OCI-LY1 (cell line): ENCODE results near the gene NATD1.
A peak's percentile ranks its signal among the peaks of the same experiment; 100 is the strongest.

Experiments
- H2AFZ ChIP-seq: fragments of 200-600 bp; sonication (generic), shearing (Covaris generic); 2 replicates; pipeline ENCODE4 v1.6.0; 2014; ENCODE audit warnings: antibody characterized with exemption, mild to moderate bottlenecking, low read length
- H3F3A ChIP-seq: fragments of 200-600 bp; sonication (generic), shearing (Covaris generic); 2 replicates; pipeline ENCODE4 v1.6.0; 2014; ENCODE audit warnings: mild to moderate bottlenecking, antibody characterized with exemption, low read length, moderate library complexity; ENCODE audit not compliant: insufficient read depth
- H3K27ac ChIP-seq: fragments of 200-600 bp; sonication (generic); 2 replicates; pipeline ENCODE4 v1.5.1; 2014; ENCODE audit warnings: low read length, mixed run types, mild to moderate bottlenecking, low read depth; ENCODE audit not compliant: poor library complexity, severe bottlenecking
- H3K27me3 ChIP-seq: fragments of 200-600 bp; sonication (generic); 2 replicates; pipeline ENCODE4 v1.6.0; 2014; ENCODE audit warnings: antibody characterized with exemption, mild to moderate bottlenecking, low read length, moderate library complexity; ENCODE audit not compliant: insufficient read depth
- H3K36me3 ChIP-seq: fragments of 200-600 bp; sonication (generic); 2 replicates; pipeline ENCODE4 v1.6.1; 2014; ENCODE audit warnings: mild to moderate bottlenecking, antibody characterized with exemption, low read length, moderate library complexity, mixed read lengths; ENCODE audit not compliant: insufficient read depth
- H3K4me1 ChIP-seq: fragments of 200-600 bp; sonication (generic); 2 replicates; pipeline ENCODE4 v1.5.1; 2014; ENCODE audit warnings: mild to moderate bottlenecking, low read length, moderate library complexity; ENCODE audit not compliant: insufficient read depth, severe bottlenecking
- H3K4me2 ChIP-seq: fragments of 200-600 bp; sonication (generic), shearing (Covaris generic); 2 replicates; pipeline ENCODE4 v1.6.1; 2014; ENCODE audit warnings: low read length
- H3K4me3 ChIP-seq: fragments of 200-600 bp; sonication (generic); 2 replicates; pipeline ENCODE4 v1.5.1; 2014; ENCODE audit warnings: low read length, low read depth, mild to moderate bottlenecking, mixed read lengths; ENCODE audit not compliant: poor library complexity, severe bottlenecking
- H3K79me2 ChIP-seq: fragments of 200-600 bp; shearing (Covaris generic); 2 replicates; pipeline ENCODE4 v1.6.1; 2016; ENCODE audit warnings: mixed run types, low read length, mixed read lengths; ENCODE audit not compliant: insufficient read depth
- H3K9ac ChIP-seq: fragments of 200-600 bp; sonication (generic), shearing (Covaris generic); 2 replicates; pipeline ENCODE4 v1.6.1; 2014; ENCODE audit warnings: mild to moderate bottlenecking, low read length, mixed read lengths
- H3K9me2 ChIP-seq: fragments of 200-600 bp; sonication (generic), shearing (Covaris generic); 2 replicates; pipeline ENCODE4 v1.6.1; 2014; ENCODE audit warnings: low read depth, mild to moderate bottlenecking, low read length, mixed read lengths
- H3K9me3 ChIP-seq: fragments of 200-600 bp; shearing (Covaris generic); 2 replicates; pipeline ENCODE4 v1.6.1; 2014; ENCODE audit warnings: low read length, mixed read lengths
- H4K20me1 ChIP-seq: fragments of 200-600 bp; sonication (generic), shearing (Covaris generic); 2 replicates; pipeline ENCODE4 v1.6.0; 2016; ENCODE audit warnings: mild to moderate bottlenecking, low read length; ENCODE audit not compliant: insufficient read depth
- EZH2 ChIP-seq: fragments of 200-600 bp; sonication (generic), shearing (Covaris generic); IDR thresholded peaks from 2 replicates; pipeline ENCODE4 v1.8.0; 2017; ENCODE audit warnings: borderline replicate concordance, mixed run types, mild to moderate bottlenecking, antibody characterized with exemption, low read length, moderate library complexity, mixed read lengths
- TF ChIP-seq, protein P1 (sequence below): fragments of 200-600 bp; sonication (generic), shearing (Covaris generic); IDR thresholded peaks from 2 replicates; pipeline ENCODE4 v1.5.1; 2017; ENCODE audit warnings: mild to moderate bottlenecking, antibody characterized with exemption, low read length, moderate library complexity, mixed read lengths

The NATD1 gene

DNA sequence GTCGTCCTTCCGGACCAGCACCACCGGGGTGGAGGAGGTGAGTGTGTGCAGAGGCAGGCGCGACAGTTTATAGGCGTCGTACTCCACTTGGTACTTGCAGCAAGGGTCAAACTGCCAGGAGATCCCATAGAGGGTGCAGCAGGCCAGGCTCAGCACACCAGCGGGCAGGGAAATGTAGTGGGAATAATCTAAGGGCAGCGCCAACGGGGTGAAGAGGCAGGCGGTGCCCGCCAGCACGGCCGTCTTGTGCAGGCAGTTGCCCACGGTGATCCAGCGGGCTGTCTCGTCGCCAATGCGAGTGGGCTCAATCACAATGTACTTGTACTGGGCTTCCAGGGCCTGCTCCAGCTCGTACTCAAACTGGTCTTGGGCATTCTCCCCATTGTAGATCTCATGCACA lies 54.8 kb downstream of the NATD1 start:
- Histone ChIP-seq H3K27ac (no peak overlapping the region), H3K36me3 (peaks cover 27% of the 10 kb centered on the region), H3K4me2 (no peak overlapping the region), H3K27me3 (no peaks in the 10 kb centered on the region), H3K9me2 (no peaks in the 10 kb centered on the region), H3K9ac (no peak overlapping the region), H3K9me3 (no peaks in the 10 kb centered on the region), H3K4me3 (no peak overlapping the region), H3F3A (no peaks in the 10 kb centered on the region), H3K4me1 (peaks cover 49% of the 10 kb centered on the region), H3K79me2 (peaks cover 19% of the 10 kb centered on the region; the same call in 1 of the 2 replicates), H4K20me1 (no peaks in the 10 kb centered on the region), H2AFZ (no peak overlapping the region)
- TF ChIP-seq, protein P1, sequence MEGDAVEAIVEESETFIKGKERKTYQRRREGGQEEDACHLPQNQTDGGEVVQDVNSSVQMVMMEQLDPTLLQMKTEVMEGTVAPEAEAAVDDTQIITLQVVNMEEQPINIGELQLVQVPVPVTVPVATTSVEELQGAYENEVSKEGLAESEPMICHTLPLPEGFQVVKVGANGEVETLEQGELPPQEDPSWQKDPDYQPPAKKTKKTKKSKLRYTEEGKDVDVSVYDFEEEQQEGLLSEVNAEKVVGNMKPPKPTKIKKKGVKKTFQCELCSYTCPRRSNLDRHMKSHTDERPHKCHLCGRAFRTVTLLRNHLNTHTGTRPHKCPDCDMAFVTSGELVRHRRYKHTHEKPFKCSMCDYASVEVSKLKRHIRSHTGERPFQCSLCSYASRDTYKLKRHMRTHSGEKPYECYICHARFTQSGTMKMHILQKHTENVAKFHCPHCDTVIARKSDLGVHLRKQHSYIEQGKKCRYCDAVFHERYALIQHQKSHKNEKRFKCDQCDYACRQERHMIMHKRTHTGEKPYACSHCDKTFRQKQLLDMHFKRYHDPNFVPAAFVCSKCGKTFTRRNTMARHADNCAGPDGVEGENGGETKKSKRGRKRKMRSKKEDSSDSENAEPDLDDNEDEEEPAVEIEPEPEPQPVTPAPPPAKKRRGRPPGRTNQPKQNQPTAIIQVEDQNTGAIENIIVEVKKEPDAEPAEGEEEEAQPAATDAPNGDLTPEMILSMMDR = no peak
- TF ChIP-seq EZH2 = no peak

DNA sequence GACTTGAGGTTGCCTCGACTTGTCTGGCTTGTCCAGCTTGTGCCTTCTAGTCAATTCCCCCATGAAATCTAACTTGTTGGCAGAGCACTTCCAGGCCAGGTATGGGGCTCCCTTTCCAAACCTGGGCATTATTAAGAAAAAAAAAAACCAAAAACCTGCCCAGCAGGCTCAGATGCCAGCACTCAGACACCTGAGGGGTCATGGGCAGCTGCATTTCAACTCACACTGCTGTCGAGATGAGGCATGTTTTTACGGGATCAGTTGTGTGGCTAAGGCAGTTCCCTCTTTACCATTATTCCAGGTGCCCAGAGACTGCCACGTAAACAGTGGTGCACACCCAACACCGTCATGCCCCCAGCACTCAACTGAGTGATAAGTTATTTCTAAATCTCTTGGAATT lies 57.1 kb downstream of the NATD1 start:
- no peak overlapping the region for H3K4me3 ChIP-seq
- H3K9ac ChIP-seq = no peak overlapping the region
- H4K20me1 ChIP-seq = no peaks in the 10 kb centered on the region
- TF ChIP-seq, protein P1 = no peak
- no peaks in the 10 kb centered on the region for H3K9me3 ChIP-seq
- H3K79me2 ChIP-seq = peaks cover 5% of the 10 kb centered on the region; the same call in 1 of the 2 replicates
- H2AFZ ChIP-seq = no peak overlapping the region
- no peak overlapping the region for H3K4me2 ChIP-seq
- no peaks in the 10 kb centered on the region for H3K9me2 ChIP-seq
- peaks cover 24% of the 10 kb centered on the region for H3K36me3 ChIP-seq
- H3K27me3 ChIP-seq = no peaks in the 10 kb centered on the region
- no peaks in the 10 kb centered on the region for H3F3A ChIP-seq
- no peak overlapping the region for H3K27ac ChIP-seq
- H3K4me1 ChIP-seq = peaks cover 53% of the 10 kb centered on the region

DNA sequence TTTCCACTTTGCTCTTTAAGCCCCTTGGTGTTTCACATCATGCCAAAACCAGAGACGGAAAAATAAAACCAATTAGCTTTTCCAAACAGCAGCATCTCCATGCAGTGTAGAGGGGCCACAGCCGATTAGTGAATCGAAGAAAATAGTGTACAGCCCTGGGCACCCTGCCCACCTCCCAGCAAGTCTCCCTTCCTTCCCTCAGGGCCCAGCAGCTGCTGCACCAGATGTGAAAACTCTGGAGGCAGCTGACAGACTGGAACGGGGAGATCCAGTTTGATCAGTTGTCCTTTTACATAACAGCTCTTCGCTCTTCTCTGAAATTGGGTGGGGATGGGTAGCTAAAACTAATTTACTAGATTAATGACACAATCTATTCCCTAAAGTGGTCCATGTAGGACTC lies 58.5 kb downstream of the NATD1 start:
- Histone ChIP-seq H3K36me3 (peaks cover 24% of the 10 kb centered on the region), H3K4me1 (peaks cover 39% of the 10 kb centered on the region), H3K27me3 (no peaks in the 10 kb centered on the region), H2AFZ (no peak overlapping the region), H3K9me3 (no peaks in the 10 kb centered on the region), H4K20me1 (no peaks in the 10 kb centered on the region), H3K9me2 (no peaks in the 10 kb centered on the region), H3F3A (no peaks in the 10 kb centered on the region), H3K4me2 (peak overlapping the region; percentile 40), H3K79me2 (no peaks in the 10 kb centered on the region), H3K4me3 (no peak overlapping the region), H3K27ac (peak overlapping the region; percentile 79), H3K9ac (peak overlapping the region; percentile 2; the same call in 1 of the 2 replicates)
- TF ChIP-seq, protein P1 = no peak
